ENCODE measurements around the gene H2BW1.
"Not testable (repeated sequence)": the region's sequence is repeated elsewhere in the genome, so short reads cannot be mapped to it uniquely, and the experiment has no call there.

- not testable (repeated sequence) for TF ChIP-seq POLR2A (IDR thresholded peaks at IDR 0.05); CTCF (IDR thresholded peaks at IDR 0.05); POLR2AphosphoS5 (IDR thresholded peaks at IDR 0.05); EP300 (IDR thresholded peaks at IDR 0.05; ENCODE audit: low read depth)
Observed at GRCh38 chrX:103983508-103983907, 30.0 kb downstream of the H2BW1 start.
